ENCODE data around the gene KIRREL3.

KIRREL3 gene

GRCh38 chr11:126914941-126915340 lies 85.6 kb downstream of the KIRREL3 start:
- no peak for DNase-seq (ENCODE audit: low read depth)

- DNase-seq (ENCODE audit: low read depth): no peak
Observed at GRCh38 chr11:126914166-126914565, 86.4 kb downstream of the KIRREL3 start.

- DNase-seq (ENCODE audit: low read depth): no peak
Observed at GRCh38 chr11:126904520-126904919, 96.0 kb downstream of the KIRREL3 start.

- DNase-seq (ENCODE audit: low read depth): no peak
Observed at GRCh38 chr11:126901783-126902182, 98.8 kb downstream of the KIRREL3 start.

- DNase-seq (ENCODE audit: low read depth): no peak
Observed at GRCh38 chr11:126899961-126900748, 100.4 kb downstream of the KIRREL3 start.

GRCh38 chr11:126898802-126899201 lies 101.8 kb downstream of the KIRREL3 start:
- no peak for DNase-seq (ENCODE audit: low read depth)

- DNase-seq (ENCODE audit: low read depth): no peak
Observed at GRCh38 chr11:126897430-126897829, 103.1 kb downstream of the KIRREL3 start.

GRCh38 chr11:126896025-126896424 lies 104.5 kb downstream of the KIRREL3 start:
- no peak for DNase-seq (ENCODE audit: low read depth)

- DNase-seq (ENCODE audit: low read depth): no peak
Observed at GRCh38 chr11:126893796-126894195, 106.8 kb downstream of the KIRREL3 start.

- no peak for DNase-seq (ENCODE audit: low read depth)
Observed at GRCh38 chr11:126892756-126893155, 107.8 kb downstream of the KIRREL3 start.

- no peak for DNase-seq (ENCODE audit: low read depth)
Observed at GRCh38 chr11:126891556-126892217, 108.9 kb downstream of the KIRREL3 start.

GRCh38 chr11:126890561-126890960 lies 110.0 kb downstream of the KIRREL3 start:
- no peak for DNase-seq (ENCODE audit: low read depth)

GRCh38 chr11:126888115-126888712 lies 112.4 kb downstream of the KIRREL3 start:
- no peak for DNase-seq (ENCODE audit: low read depth)

- DNase-seq (ENCODE audit: low read depth): no peak
Observed at GRCh38 chr11:126886636-126887035, 113.9 kb downstream of the KIRREL3 start.

- no peak for DNase-seq (ENCODE audit: low read depth)
Observed at GRCh38 chr11:126886085-126886484, 114.5 kb downstream of the KIRREL3 start.

- DNase-seq (ENCODE audit: low read depth): no peak
Observed at GRCh38 chr11:126884594-126884993, 116.0 kb downstream of the KIRREL3 start.

GRCh38 chr11:126884192-126884591 lies 116.4 kb downstream of the KIRREL3 start:
- no peak for DNase-seq (ENCODE audit: low read depth)

- DNase-seq (ENCODE audit: low read depth): no peak
Observed at GRCh38 chr11:126880872-126881271, 119.7 kb downstream of the KIRREL3 start.

- no peak for DNase-seq (ENCODE audit: low read depth)
Observed at GRCh38 chr11:126879516-126879915, 121.1 kb downstream of the KIRREL3 start.

GRCh38 chr11:126878913-126879482 lies 121.6 kb downstream of the KIRREL3 start:
- DNase-seq (ENCODE audit: low read depth): no peak

GRCh38 chr11:126874831-126875230 lies 125.7 kb downstream of the KIRREL3 start:
- no peak for DNase-seq (ENCODE audit: low read depth)

GRCh38 chr11:126874276-126874675 lies 126.3 kb downstream of the KIRREL3 start:
- no peak for DNase-seq (ENCODE audit: low read depth)

- DNase-seq (ENCODE audit: low read depth): no peak
Observed at GRCh38 chr11:126871792-126872191, 128.8 kb downstream of the KIRREL3 start.
